SK-N-SH (cell line): ENCODE results near the gene SCAPER. TPM values are rescaled to one million over a fixed set of nuclear protein-coding genes. Genes with fewer than 3 reads are reported as not detected.

Experiments
- CTCF ChIA-PET: fragments of 300-600, 350-600 bp; formaldehyde crosslinking; extraction: SDS; loops from one replicate; lab custom pipeline; 2021; lab: Yijun Ruan, JAX
- POLR2A ChIA-PET: fragments of 350-600 bp; sonication (Branson Sonifier 250); formaldehyde crosslinking; extraction: SDS; loops from one replicate; lab custom pipeline; 2020; ENCODE audit warnings: antibody characterized with exemption, inconsistent platforms; lab: Yijun Ruan, JAX
- DNase-seq: peaks from one replicate; pipeline ENCODE4 v3.0.0; 2012
- H2AFZ ChIP-seq: fragments of 200-600 bp; sonication (generic); 2 replicates; pipeline ENCODE4 v1.8.1; 2016; ENCODE audit warnings: antibody characterized with exemption, mild to moderate bottlenecking, low read depth
- H3F3A ChIP-seq: fragments of 200-600 bp; sonication (generic); replicated peaks from 2 replicates; pipeline ENCODE3; 2016; ENCODE audit warnings: antibody characterized with exemption, mild to moderate bottlenecking; ENCODE audit not compliant: insufficient read depth
- H3K27ac ChIP-seq, 2 experiments: fragments of 200-500 bp in 1 of 2; fragments of 200-600 bp in 1 of 2; sonication (Bioruptor generic) in 1 of 2; sonication (generic), shearing (Covaris generic) in 1 of 2; 2 replicates each; pipeline versions ENCODE4 v1.5.1 to v1.6.1; 2014 to 2016; ENCODE audit warnings: low read depth in 2 of 2, inconsistent platforms in 1 of 2, low read length in 1 of 2, mild to moderate bottlenecking in 1 of 2, mixed read lengths in 1 of 2
- H3K27me3 ChIP-seq: fragments of 200-600 bp; sonication (generic), shearing (Covaris generic); 2 replicates; pipeline ENCODE4 v1.6.1; 2016; ENCODE audit warnings: mixed run types; ENCODE audit not compliant: insufficient read depth
- H3K36me3 ChIP-seq, 2 experiments: fragments of 200-500 bp in 1 of 2; fragments of 200-600 bp in 1 of 2; sonication (Bioruptor generic) in 1 of 2; sonication (generic) in 1 of 2; replicated peaks in 1 of 2; 2 replicates each; pipeline versions ENCODE3 to v1.5.1; 2014 to 2016; ENCODE audit warnings: low read length in 1 of 2, mild to moderate bottlenecking in 1 of 2; ENCODE audit not compliant: insufficient read depth in 2 of 2, control insufficient read depth in 1 of 2
- H3K4me1 ChIP-seq, 2 experiments: fragments of 200-500 bp in 1 of 2; fragments of 200-600 bp in 1 of 2; sonication (Bioruptor generic) in 1 of 2; sonication (generic), shearing (Covaris generic) in 1 of 2; 2 replicates each; pipeline versions ENCODE4 v1.5.1 to v1.6.1; 2014 to 2016; ENCODE audit warnings: low read depth in 1 of 2, low read length in 1 of 2, mixed run types in 1 of 2; ENCODE audit not compliant: insufficient read depth in 2 of 2, control insufficient read depth in 1 of 2
- H3K4me2 ChIP-seq: fragments of 200-600 bp; sonication (generic), shearing (Covaris generic); 2 replicates; pipeline ENCODE4 v1.6.1; 2017; ENCODE audit warnings: mixed run types
- H3K4me3 ChIP-seq, 2 experiments: fragments of 200-500 bp in 1 of 2; fragments of 200-600 bp in 1 of 2; sonication (Bioruptor generic) in 1 of 2; sonication (generic), shearing (Covaris generic) in 1 of 2; 2 replicates each; pipeline versions ENCODE4 v1.5.1 to v1.8.1; 2014 to 2016; ENCODE audit warnings: low read depth in 2 of 2, inconsistent platforms in 1 of 2, low read length in 1 of 2, mild to moderate bottlenecking in 1 of 2, mixed read lengths in 1 of 2, moderate library complexity in 1 of 2
- H3K79me2 ChIP-seq: fragments of 200-600 bp; sonication (generic); 2 replicates; pipeline ENCODE4 v1.8.1; 2017; ENCODE audit warnings: mild to moderate bottlenecking; ENCODE audit not compliant: insufficient read depth
- H3K9ac ChIP-seq: fragments of 200-600 bp; sonication (generic); 2 replicates; pipeline ENCODE4 v1.6.1; 2017; ENCODE audit warnings: mixed run types
- H3K9me2 ChIP-seq: fragments of 200-600 bp; sonication (generic); 2 replicates; pipeline ENCODE4 v1.6.1; 2017; ENCODE audit warnings: mixed run types
- H3K9me3 ChIP-seq: fragments of 200-600 bp; sonication (generic); 2 replicates; pipeline ENCODE4 v1.6.1; 2017; ENCODE audit warnings: mixed run types, mild to moderate bottlenecking, moderate library complexity
- H4K20me1 ChIP-seq: fragments of 200-600 bp; sonication (generic); 2 replicates; pipeline ENCODE4 v1.6.1; 2017; ENCODE audit warnings: mild to moderate bottlenecking, mixed run types; ENCODE audit not compliant: insufficient read depth
- EP300 ChIP-seq, 2 experiments: IDR thresholded peaks; 2 replicates each; pipeline versions ENCODE4 v1.4.0 to v1.6.1; 2012; ENCODE audit warnings: borderline replicate concordance in 1 of 2, low read depth in 1 of 2, low read length in 1 of 2
- GABPA ChIP-seq: IDR thresholded peaks from 2 replicates; pipeline ENCODE4 v1.4.0; 2012; ENCODE audit warnings: low read depth, mild to moderate bottlenecking
- IRF3 ChIP-seq: fragments of 150-350 bp; IDR thresholded peaks from 2 replicates; pipeline ENCODE4 v1.6.1; 2016; ENCODE audit warnings: mild to moderate bottlenecking, low read depth, low read length
- JUND ChIP-seq: IDR thresholded peaks from 2 replicates; pipeline ENCODE4 v1.4.0; 2012
- MEF2A ChIP-seq: IDR thresholded peaks from 2 replicates; pipeline ENCODE4 v1.4.0; 2012; ENCODE audit warnings: low read depth, borderline replicate concordance
- NFIC ChIP-seq: IDR thresholded peaks from 2 replicates; pipeline ENCODE4 v1.4.0; 2012; ENCODE audit warnings: borderline replicate concordance
- PBX3 ChIP-seq: IDR thresholded peaks from 2 replicates; pipeline ENCODE4; 2012
- POLR2AphosphoS5 ChIP-seq: IDR thresholded peaks from 2 replicates; pipeline ENCODE4 v1.6.1; 2012; ENCODE audit warnings: low read depth, low read length
- RAD21 ChIP-seq: IDR thresholded peaks from 2 replicates; pipeline ENCODE4 v1.6.1; 2012; ENCODE audit warnings: mild to moderate bottlenecking, low read length
- RCOR1 ChIP-seq: fragments of 150-350 bp; IDR thresholded peaks from 2 replicates; pipeline ENCODE4 v1.6.1; 2017; ENCODE audit warnings: antibody characterized with exemption, low read length
- SMC3 ChIP-seq: IDR thresholded peaks from 2 replicates; pipeline ENCODE4 v1.6.1; 2012; ENCODE audit warnings: low read depth, low read length, improper control_type of control experiment
- TAF1 ChIP-seq: IDR thresholded peaks from 2 replicates; pipeline ENCODE4 v1.6.1; 2012; ENCODE audit warnings: low read depth, mild to moderate bottlenecking, low read length, moderate library complexity, borderline replicate concordance
- USF1 ChIP-seq: IDR thresholded peaks from 2 replicates; pipeline ENCODE4 v1.4.0; 2012; ENCODE audit warnings: low read depth, borderline replicate concordance
- YY1 ChIP-seq: IDR thresholded peaks from 2 replicates; pipeline ENCODE4 v1.4.0; 2012; ENCODE audit warnings: low read depth, mild to moderate bottlenecking
- ZBTB33 ChIP-seq: IDR thresholded peaks from 2 replicates; pipeline ENCODE4 v1.4.0; 2012; ENCODE audit warnings: low read depth, borderline replicate concordance
- WGBS: methylation state at CpG from one replicate; pipeline ENCODE4 v1.1.6; 2017; ENCODE audit warnings: low lambda C conversion rate; 5-methylcytosine and 5-hydroxymethylcytosine counted together
- polyA plus RNA-seq, 3 experiments: library from polyadenylated mRNA; depleted of rRNA; stranded (reverse); fragments of >200 nt; gene quantifications; 2 replicates each; pipeline ENCODE4 v1.2.3, GENCODE V29; 2012

SCAPER gene
- polyA plus RNA-seq, 1 of the 3 experiments (the other 2 are of a cell fraction) = 1.8 TPM

GRCh38 chr15:76829939-76830338 is 75.2 kb downstream of the SCAPER start:
- H4K20me1 ChIP-seq = no peaks in the 10 kb centered on the region
- no peak for DNase-seq
- no peaks in the 10 kb centered on the region; the same call in 1 of the 2 replicates for H3K79me2 ChIP-seq
- WGBS = 89% methylated on average over 4 of the region's 4 CpGs
- no peak overlapping the region for H3K27ac ChIP-seq
- no peak overlapping the region for H3K4me2 ChIP-seq
- CTCF ChIA-PET = no interaction called here
- no peak overlapping the region for H3K4me3 ChIP-seq
- no peaks in the 10 kb centered on the region for H3K9me3 ChIP-seq
- H3K4me1 ChIP-seq = no peaks in the 10 kb centered on the region
- H3K9me2 ChIP-seq = no peaks in the 10 kb centered on the region
- POLR2A ChIA-PET = no interaction called here
- H3F3A ChIP-seq = no peaks in the 10 kb centered on the region
- H2AFZ ChIP-seq = no peak overlapping the region
- no peak for TF ChIP-seq YY1
- no peak for TF ChIP-seq MEF2A
- TF ChIP-seq TAF1 = no peak
- TF ChIP-seq ZBTB33 = no peak
- TF ChIP-seq RAD21 = no peak
- TF ChIP-seq EP300 (IDR thresholded peaks at IDR 0.05; ENCODE audit: borderline replicate concordance in 1 of 2, low read depth in 1 of 2, low read length in 1 of 2) = no peak
- TF ChIP-seq IRF3 = no peak
- no peak for TF ChIP-seq JUND
- no peak for TF ChIP-seq NFIC
- TF ChIP-seq GABPA = no peak
- no peak for TF ChIP-seq SMC3
- TF ChIP-seq RCOR1 = no peak
- TF ChIP-seq USF1 = no peak
- no peak for TF ChIP-seq POLR2AphosphoS5
- H3K36me3 ChIP-seq = no peaks in the 10 kb centered on the region
- H3K9ac ChIP-seq = no peak overlapping the region
- H3K27me3 ChIP-seq = no peaks in the 10 kb centered on the region

- 88% methylated on average over 4 of the region's 4 CpGs for WGBS
- no peaks in the 10 kb centered on the region for H3K36me3 ChIP-seq
- H3K4me2 ChIP-seq = no peak overlapping the region
- no peak overlapping the region for H2AFZ ChIP-seq
- no peaks in the 10 kb centered on the region for H3K79me2 ChIP-seq
- peaks cover 0 to 2% of the 10 kb centered on the region in 2 experiments; a peak in 1 of 4 replicates for H3K4me1 ChIP-seq
- no peaks in the 10 kb centered on the region for H3K9me3 ChIP-seq
- no peak overlapping the region for H3K4me3 ChIP-seq
- no peak for DNase-seq
- no peak overlapping the region for H3K9ac ChIP-seq
- TF ChIP-seq RCOR1 (no peak), JUND (no peak), EP300 (IDR thresholded peaks at IDR 0.05; ENCODE audit: borderline replicate concordance in 1 of 2, low read depth in 1 of 2, low read length in 1 of 2) (no peak), TAF1 (no peak), PBX3 (no peak)
- CTCF ChIA-PET = no interaction called here
- no peaks in the 10 kb centered on the region for H3K27me3 ChIP-seq
- no peaks in the 10 kb centered on the region for H3F3A ChIP-seq
- POLR2A ChIA-PET = no interaction called here
- no peak overlapping the region for H3K27ac ChIP-seq
- H3K9me2 ChIP-seq = no peaks in the 10 kb centered on the region
- no peaks in the 10 kb centered on the region for H4K20me1 ChIP-seq
Measured at GRCh38 chr15:76823890-76824289, 81.2 kb downstream of the SCAPER start.
